Fibroblast of skin of scalp (primary cell): ENCODE results near the gene CST4.
"Not testable (repeated sequence)": the region's sequence is repeated elsewhere in the genome, so short reads cannot be mapped to it uniquely, and the experiment has no call there.

ENCODE experiments used
- DNase-seq: peaks from one replicate; pipeline ENCODE4 v3.0.0-alpha.2; 2013

CST4 gene

DNA sequence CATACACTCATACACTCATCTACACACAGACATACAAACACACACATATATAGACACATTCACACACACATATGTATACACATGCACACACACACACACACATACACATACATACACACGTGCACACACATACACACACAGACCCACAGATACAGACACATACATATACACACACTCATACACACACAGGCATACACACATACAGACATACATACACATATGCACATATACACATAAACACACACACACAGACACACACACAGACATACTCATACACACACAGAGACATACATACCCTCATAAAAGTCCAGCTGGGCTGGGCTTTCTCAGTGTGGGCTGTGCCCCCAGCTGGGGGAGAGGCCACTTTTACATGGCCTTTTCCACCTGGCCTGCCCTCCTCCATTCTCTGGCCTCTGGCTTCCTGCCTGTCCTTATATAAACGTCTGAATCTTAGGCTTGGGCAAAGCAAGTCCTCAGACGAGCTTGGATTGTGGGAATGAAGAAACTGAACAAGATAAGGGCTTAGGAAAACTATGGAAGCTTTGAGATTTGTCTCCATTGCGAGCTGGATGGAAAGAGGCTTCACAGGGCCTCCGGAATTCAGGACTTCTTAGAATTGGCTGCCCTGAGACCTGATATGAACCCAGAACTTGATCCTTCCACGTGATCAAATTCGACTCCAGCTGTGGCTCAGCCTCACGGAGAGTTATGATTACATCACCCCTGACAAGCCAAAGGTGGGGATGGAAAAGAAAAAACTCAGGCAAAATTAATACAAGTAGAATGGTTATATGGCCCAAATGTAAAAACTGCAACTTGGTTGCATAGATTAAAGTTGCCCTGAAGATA is 28.6 kb downstream of the CST4 start:
- peak; percentile 27 for DNase-seq

DNA sequence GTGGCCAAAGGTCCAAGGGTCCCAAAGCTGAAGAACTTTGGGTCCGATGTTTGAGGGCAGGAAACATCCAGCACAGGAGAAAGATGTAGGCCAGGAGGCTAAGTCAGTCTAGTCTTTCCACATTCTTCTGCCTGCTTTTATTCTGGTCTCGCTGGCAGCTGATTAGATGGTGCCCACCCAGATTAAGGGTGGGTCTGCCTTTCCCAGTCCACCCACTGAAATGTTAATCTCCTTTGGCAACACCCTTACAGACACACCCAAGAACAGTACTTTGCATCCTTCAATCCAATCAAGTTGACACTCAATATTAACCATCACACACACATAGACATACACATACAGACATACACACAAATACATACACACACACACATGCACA is 29.2 kb downstream of the CST4 start:
- DNase-seq, result not testable (repeated sequence)

DNA sequence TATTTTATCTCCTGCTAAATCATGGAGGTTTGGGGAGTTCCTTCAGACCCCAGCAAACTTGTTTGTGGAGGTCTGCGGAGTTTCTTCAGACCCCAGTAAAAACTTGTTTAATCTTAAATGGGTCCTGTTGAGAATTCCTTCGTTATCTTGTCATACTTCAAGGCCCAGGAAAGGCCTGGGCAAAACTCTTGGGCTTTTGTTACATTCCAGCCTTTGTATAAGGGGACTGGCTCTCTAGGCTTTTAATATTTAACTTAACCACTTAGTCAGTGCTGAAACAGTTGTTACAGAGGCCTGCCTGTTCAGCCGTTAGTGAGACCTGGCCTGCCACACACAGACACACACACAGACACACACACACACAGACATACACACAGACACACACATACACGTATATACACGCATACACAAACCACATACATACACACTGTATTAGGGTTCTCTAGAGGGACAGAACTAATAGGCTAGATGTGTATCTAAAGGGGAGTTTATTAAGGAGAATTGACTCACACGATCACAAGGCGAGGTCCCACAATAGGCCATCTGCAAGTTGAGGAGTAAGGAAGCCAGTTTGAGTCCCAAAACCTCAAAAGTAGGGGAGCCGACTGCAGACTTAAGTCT is 29.7 kb downstream of the CST4 start:
- no peak for DNase-seq

DNA sequence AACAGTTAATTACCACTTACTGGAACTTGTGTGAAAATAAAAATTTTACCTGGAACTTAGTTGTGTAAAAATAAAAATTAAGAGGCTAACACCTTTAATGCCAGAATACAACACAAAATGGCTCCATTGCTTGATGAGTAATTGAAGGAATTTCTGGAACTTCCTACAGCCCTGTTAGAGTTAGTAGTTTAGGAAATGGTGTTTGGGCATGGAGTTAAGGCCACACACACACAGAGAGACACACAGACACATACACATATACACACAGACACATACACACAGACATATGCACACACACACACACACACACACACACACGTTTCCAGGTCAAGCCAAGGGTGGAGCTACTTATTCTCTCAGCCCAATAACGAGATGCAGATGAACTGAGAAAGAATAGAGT is 30.5 kb downstream of the CST4 start:
- DNase-seq, result no peak

DNA sequence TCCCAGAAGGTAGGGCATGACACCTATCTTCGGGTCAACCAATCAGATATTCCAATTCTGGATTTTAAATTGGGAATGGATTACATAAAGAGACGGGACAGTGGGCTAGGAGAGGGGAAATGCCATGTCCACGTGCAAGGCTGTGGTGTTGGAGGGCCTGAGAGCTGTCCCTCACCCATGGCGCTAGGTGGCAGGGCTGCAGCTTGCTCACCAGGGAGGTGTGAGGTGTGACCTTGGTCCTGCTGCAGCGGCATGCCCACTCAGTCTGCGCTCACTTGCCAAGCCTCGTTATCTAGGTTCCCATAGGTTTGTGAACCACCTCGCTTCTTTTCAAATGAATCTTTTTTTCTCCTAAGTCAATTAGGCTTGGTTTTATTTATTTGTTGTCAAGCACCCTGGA is 31.6 kb downstream of the CST4 start:
- no peak for DNase-seq

DNA sequence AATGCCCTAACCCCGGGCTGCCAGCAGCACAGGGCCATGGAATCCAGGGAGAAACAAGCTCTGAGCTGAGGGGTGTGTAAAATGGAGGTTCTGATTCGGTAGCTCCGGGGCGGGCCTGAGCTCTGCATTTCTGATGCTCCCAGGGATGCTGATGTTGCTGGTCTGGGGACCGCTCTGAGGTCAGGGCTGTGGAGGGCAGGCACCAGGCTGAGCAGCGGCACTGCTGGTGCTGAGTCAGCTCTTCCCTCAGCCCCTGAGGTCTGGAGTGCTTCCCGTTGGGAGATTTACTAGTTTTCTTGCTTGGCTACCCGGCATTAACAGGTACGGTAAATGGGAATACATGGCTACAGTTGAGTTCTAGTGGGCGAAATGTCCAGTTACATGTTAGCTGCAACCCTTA is 32.5 kb downstream of the CST4 start:
- no peak for DNase-seq

DNA sequence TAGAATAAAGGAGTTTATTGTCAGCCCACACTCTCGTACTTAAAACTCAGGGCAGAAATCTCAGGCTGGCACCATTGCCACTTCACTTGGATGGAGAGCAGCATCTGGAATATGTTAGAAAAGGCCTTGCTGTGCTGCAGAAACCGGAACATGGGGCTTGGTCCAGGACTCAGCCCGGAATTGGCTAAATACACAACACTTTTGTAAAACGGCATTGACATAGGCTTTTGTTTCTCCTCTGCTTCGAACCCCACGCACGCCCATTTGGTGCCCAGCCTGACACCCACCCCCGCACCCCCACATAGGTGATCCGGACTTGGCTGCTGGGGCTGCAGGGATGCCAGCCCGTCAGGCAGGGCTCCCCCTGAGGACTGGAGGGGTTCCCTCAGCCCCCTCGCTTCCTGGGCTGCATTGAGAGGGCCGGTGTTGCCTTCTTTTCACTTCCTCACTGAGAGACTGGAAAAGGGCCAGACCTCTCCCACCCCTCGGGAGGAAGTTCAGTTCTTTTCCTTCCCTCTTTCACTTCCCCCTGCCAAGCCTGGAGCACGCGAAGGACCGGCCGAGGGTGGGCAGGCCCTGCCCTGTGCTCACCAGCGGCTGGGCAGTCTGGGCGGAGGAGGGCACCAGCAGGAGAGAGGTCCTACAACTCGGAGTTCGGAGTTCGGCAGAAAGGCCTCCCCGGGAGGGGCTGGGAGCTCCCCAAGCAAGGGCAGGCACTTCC is 33.2 kb downstream of the CST4 start:
- DNase-seq, result no peak

DNA sequence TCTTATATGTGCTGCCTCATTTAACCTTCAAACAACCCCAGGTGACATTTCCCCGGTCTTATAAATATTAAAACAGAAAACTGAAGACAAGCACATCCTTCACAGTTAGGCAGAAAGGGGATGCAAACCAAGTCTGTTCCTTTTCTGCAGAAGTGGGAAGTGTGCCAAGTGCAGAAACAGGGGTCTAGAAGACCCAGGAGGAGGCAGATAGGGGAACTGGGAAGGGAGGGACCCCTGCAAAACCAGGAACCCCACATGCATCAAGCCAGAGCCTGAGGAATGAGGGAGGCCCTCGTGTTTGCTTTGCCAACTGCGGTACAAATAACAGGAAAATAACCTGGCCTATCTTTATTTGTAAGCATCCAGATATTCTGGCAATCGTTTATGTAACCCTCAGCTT is 34.1 kb downstream of the CST4 start:
- no peak for DNase-seq

DNA sequence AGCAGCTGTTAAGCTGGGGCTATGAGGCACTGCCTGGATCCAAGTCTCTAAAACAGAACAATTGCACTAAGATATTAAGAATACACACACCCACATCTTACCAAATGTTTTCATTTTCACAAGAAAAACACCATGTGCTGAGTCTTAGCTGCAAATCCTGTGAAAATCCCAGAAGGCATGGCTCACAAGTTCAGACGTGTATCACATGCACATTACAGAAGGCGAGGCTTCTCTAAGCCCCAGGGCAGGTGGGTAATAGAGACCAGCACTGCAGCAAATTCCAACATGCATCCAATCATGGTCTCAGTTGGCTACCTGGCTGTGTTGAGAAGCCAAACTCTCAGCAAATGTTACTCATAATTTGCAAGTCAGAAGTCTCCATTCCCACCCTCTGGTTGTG is 34.8 kb downstream of the CST4 start:
- DNase-seq, result no peak

DNA sequence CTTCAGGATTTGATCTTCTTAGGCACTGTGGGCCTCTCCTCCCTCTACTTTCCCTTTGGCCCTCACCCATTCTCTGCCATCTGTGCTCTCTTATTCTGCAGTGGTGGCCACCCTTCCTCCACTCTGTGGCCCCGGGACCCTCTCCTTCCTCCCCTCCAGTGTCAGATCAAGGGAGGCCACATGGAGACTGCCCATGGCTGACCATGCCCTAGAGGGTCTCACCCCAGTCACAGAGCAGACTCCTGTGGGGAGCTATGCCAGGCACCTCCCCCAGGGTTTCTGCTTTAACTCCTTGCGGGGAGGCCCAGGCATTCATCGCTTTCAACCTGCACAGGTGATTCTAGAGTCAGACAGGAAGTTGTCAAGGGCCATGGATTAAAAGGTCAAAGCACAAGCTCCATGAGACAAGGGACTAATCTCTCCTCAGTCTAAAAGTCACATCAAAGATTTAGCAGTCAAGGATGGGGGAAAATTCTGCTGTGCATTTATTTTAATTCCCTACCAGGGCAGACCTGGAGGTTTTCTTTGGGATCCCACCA is 35.4 kb downstream of the CST4 start:
- no peak for DNase-seq

DNA sequence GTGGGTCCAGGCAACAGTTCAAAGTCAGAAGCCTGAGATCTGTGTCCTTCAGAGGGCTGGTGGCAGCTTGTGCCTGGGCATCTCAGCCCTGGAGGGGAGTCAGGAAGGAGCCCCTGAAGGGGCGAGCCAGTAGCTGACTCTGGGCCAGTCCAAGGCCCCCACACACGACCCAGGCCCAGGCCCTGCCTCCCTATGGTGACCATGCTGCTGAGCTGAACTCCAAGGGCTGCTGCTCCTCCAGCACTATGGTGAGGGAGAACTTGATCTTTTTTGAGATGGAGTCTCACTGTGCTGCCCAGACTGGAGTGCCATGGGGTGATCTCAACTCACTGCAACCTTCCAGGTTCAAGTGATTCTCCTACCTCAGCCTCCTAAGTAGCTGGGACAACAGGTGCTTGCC is 35.9 kb downstream of the CST4 start:
- DNase-seq, result no peak

DNA sequence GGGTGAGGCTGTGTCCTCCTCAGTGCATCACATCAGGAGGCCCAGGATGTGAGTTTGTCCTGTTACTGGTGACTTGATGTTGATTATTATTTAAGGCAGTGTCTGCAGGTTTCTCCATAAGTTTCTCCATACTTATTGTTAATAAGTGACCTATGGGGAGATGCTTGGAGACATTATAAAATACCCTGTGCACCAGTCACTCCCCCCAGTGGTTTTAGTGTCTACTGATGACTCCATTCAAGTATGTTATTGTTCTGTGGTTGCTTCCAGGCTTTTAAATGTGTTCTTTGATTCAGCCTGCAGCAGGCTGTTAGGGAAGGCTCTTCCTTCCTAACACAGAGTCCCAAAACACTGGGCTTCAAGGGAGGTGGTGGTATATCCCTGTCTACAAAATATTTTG is 36.5 kb downstream of the CST4 start:
- DNase-seq, result peak; percentile 32

DNA sequence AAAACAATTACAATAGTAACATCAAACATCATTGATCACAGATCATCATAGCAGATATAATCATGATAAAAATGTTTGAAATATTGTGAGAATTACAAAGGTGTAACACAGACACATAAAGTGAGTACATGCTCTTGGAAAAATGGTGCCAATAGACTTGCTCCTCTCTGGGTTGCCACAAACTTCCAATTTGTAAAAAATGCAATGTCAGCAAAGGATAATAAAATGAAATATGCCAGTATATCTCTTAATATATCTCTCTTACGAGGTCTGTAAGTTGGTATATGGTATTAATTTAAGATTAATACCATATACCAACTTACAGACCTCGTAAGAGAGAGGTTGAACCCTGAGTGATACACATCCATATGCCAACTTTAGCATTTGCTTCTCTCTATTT is 37.7 kb downstream of the CST4 start:
- no peak for DNase-seq

DNA sequence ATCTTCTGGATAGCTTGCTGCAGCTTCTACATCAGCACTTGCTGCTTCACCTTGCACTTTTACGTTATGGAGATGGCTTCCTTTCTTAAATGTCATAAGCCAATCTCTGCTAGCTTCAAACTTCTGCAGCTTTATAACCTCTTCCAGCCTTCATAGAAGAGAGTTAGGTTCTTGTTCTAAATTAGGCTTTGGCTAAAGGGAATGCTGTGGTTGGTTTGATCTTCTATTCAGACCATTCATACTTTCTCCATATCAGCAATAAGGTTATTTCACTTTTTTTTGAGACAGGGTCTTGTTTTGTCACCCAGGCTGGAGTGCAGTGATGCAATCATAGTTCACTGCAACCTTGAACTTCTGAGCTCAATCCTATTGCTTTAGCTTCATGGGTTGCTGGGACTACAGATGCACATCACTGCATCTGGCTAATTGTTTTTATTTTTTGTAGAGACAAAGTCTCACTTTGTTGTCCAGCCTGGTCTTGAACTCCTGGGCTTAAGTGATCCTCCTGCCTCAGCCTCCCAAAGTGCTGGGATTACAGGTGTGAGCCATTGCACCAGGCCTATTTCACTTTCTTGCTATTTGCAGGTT is 38.9 kb downstream of the CST4 start:
- DNase-seq, result no peak

DNA sequence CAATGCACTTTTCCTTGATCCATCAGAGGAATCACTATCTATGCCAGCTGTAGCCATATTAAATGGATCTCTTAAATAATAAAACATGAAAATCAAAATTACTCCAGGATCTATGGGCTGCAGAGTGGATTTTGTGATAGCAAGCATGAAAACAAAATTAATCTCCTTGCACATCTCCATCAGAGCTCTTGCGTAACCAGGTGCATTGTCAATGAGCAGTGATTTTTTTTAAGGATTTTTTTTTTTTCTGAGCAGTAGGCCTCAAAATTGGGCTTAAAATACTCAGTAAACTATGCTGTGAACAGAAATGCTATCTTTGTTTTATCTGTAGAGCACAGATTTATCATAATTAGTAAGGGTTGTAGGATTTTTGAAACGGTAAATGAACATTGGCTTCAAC is 39.6 kb downstream of the CST4 start:
- no peak for DNase-seq

DNA sequence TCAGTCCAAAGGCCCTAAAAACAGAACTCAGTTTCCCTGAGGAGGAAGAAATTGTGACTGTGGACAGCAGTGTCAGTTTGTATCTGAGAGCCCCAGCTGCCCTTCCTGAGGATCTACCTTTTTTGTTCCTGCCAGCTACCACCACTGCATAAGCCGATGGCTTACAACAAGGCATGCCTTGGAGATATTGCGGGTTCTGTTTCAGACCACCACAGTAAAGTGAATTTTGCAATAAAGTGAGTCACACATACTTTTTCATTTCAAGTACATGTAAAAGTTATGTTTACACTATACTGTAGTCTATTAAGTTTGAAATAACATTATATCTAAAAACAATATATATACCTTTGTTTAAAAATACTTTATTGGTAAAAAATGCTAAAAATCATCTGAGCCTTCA is 41.5 kb downstream of the CST4 start:
- no peak for DNase-seq

DNA sequence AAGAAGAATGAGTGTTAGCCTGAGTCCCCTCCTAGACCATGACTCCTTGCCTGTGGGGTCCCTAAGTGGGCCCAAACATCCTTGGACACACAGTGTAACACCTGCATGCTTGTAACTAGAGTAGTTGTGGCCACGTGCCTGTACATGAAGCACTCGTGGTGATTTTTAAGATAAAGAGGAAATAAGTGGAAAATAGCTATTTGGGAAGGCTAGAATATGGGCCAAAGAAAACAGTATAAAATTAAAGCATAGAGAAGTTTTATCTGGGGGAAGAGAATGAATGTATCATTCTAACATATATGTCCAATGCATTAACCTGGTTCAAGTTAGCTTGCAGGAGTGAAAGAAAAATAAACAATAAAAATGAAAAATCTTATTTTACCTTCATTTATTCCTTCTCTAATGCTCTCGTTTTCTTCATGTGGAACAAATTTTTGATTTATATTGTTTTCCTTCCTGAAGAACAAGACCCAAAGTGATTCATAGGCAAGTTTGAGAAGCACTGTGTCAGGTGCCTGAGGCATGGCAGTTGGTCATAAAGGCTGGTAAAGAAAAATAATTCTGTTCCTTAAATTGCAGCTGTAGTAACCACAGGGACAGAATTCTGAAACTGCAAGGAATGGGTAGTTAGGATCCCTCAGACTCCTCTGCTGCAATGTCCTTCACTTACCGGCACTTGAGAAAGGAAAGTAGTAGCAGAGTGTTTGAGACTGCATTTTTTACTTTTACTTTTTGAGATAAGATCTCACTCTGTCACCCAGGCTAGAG is 42.5 kb downstream of the CST4 start:
- no peak for DNase-seq

DNA sequence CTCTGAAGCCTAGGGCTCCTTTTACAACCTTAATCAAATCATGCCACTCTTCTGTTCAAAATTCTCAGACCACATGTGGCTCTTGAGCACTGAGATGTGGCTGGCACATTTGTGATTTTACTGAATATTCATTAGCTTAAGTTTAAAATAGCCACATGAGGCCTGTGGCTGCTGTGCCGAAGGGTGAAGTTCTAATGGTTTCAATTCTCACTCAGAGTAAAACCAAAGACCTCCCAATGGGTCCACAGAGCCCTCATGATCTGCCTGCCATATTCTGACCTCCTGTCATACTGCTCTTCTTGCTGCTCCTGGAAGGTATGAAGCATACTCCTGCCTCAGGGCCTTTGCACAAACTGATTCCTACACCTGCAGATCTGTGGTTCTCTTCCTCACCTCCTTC is 43.3 kb downstream of the CST4 start:
- DNase-seq, result no peak

DNA sequence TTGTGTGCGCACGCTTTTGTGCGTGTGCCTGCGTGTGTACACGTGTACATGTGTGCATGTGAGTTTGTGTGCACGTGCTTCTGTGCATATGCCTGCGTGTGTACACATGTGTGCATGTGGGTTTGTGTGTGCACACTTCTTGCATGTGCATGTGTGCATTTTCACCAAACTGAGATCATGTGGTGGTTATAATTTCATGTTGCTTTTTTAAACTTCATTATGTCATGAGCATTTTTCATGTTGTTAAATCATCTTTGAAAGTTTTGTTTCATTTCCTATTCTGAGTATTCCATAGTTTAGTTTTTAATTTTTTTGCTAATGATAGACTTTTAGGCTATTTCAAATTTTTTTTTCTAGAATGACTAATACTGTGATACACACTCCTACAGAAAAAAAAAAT is 44.7 kb downstream of the CST4 start:
- DNase-seq, result no peak

DNA sequence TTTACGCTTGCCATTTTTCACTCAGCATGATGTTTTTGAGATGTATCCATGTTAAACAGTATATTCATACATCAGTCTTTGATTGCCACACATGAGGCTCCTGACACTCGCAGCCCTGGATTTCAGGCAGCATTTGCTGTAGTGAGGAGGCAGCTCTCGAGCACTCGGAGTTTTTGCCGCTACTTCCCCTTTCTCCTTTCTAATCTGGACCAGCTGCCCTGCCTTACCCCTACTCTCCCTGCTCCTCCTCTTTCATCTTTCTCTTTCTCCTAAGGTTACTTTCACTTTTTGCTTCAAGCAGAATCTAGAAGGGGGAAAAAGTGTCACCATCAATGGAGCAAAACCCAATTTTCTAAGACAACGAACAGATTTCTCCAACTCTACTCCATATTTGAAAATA is 45.2 kb downstream of the CST4 start:
- DNase-seq, result no peak

DNA sequence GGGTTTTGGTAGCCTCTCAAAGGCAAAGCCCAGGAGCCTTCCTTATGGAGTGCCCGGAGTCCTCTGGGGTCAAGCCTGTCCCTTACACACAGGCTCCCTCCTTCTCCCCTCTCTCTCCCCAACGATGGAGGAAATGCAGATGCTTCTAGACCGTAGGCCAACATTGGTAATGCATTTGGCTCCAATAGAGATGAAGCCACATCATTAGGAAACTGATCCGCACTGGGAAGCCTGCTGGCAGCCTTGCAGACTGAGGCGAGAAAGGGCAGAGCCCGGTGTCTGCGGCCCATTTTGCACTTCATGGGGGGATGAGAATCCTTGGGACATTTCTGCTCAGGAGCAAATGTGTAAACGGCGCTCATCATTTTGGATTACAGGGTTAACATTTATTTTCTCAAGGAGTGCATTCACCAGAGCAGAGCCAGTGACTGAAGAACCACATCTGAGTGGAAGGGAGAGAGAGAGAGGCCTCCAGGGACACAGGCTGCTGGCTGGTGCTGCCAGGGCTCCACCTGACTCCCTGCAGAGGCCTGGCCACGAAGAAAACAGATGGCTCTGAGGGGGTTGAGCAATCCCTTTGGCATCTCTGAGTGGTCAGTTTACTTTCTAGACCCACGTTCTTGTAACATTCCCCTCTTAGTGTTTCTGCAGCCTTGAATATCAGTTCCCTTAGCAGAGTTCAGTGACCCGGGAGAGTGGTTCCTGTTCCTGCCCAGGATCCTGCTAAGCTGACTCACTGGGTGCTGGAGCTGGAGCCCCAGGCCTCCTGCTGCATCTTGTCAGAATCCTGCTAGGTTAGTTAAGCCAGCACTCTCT is 46.7 kb downstream of the CST4 start:
- no peak for DNase-seq
